Ishikawa (cell line): ENCODE measurements around the gene SHKBP1.

Experiments used
- CEBPB ChIP-seq: IDR thresholded peaks from 2 replicates; pipeline ENCODE4 v1.6.1; 2012
- CREB1 ChIP-seq: IDR thresholded peaks from 2 replicates; pipeline ENCODE4 v1.6.1; 2012; ENCODE audit warnings: low read depth
- EGR1 ChIP-seq: IDR thresholded peaks from 2 replicates; pipeline ENCODE4 v1.6.1; 2012
- EP300 ChIP-seq: IDR thresholded peaks from 2 replicates; pipeline ENCODE4 v1.6.1; 2012; ENCODE audit warnings: borderline replicate concordance
- FOXM1 ChIP-seq: IDR thresholded peaks from 2 replicates; pipeline ENCODE4 v1.6.1; 2012; ENCODE audit warnings: low read depth, borderline replicate concordance
- MAX ChIP-seq: IDR thresholded peaks from 2 replicates; pipeline ENCODE4 v1.6.1; 2012
- NFIC ChIP-seq: IDR thresholded peaks from 2 replicates; pipeline ENCODE4 v1.6.1; 2012
- RAD21 ChIP-seq: IDR thresholded peaks from 2 replicates; pipeline ENCODE4 v1.6.1; 2012; ENCODE audit warnings: low read depth
- REST ChIP-seq: IDR thresholded peaks from 2 replicates; pipeline ENCODE4 v1.6.1; 2012; ENCODE audit warnings: low read depth, mild to moderate bottlenecking
- TAF1 ChIP-seq: IDR thresholded peaks from 2 replicates; pipeline ENCODE4 v1.6.1; 2012; ENCODE audit warnings: low read depth, mild to moderate bottlenecking
- TCF12 ChIP-seq: IDR thresholded peaks from 2 replicates; pipeline ENCODE4 v1.6.1; 2012; ENCODE audit warnings: low read depth
- TEAD4 ChIP-seq: IDR thresholded peaks from 2 replicates; pipeline ENCODE4 v1.6.1; 2012
- USF1 ChIP-seq: IDR thresholded peaks from 2 replicates; pipeline ENCODE4 v1.6.1; 2012
- YY1 ChIP-seq: IDR thresholded peaks from 2 replicates; pipeline ENCODE4 v1.6.1; 2012; ENCODE audit warnings: low read depth
- ZBTB7A ChIP-seq: IDR thresholded peaks from 2 replicates; pipeline ENCODE4 v1.6.1; 2012; ENCODE audit warnings: low read depth

Gene SHKBP1

GRCh38 chr19:40555978-40556689 is 20.5 kb upstream of the SHKBP1 start:
- TF ChIP-seq NFIC: no peak
- no peak for TF ChIP-seq FOXM1
- TF ChIP-seq CREB1: no peak
- no peak for TF ChIP-seq TEAD4

- TF ChIP-seq MAX (no peak), TAF1 (no peak), RAD21 (no peak), YY1 (no peak), ZBTB7A (no peak)
These were observed 19.6 kb upstream of the SHKBP1 start for GRCh38 chr19:40556953-40557530.

GRCh38 chr19:40559394-40559793 is 17.3 kb upstream of the SHKBP1 start:
- TF ChIP-seq NFIC (no peak), EP300 (no peak), CREB1 (no peak), RAD21 (no peak), TEAD4 (no peak), TAF1 (no peak), TCF12 (no peak), YY1 (no peak)

GRCh38 chr19:40560092-40560507 is 16.6 kb upstream of the SHKBP1 start:
- TF ChIP-seq TEAD4 (no peak), ZBTB7A (no peak), NFIC (no peak), MAX (no peak), CEBPB (no peak), RAD21 (no peak), EGR1 (no peak), FOXM1 (no peak), YY1 (no peak)

- TF ChIP-seq USF1: no peak
- no peak for TF ChIP-seq EP300
- TF ChIP-seq EGR1: no peak
- no peak for TF ChIP-seq CREB1
- TF ChIP-seq FOXM1: no peak
- TF ChIP-seq CEBPB: no peak
- no peak for TF ChIP-seq YY1
- TF ChIP-seq MAX: no peak
- no peak for TF ChIP-seq TAF1
- no peak for TF ChIP-seq TEAD4
- no peak for TF ChIP-seq RAD21
- TF ChIP-seq REST: no peak
- TF ChIP-seq NFIC: no peak
- TF ChIP-seq TCF12: no peak
- no peak for TF ChIP-seq ZBTB7A
These were observed 14.7 kb upstream of the SHKBP1 start for GRCh38 chr19:40561947-40562346.

GRCh38 chr19:40565355-40565754 is 11.3 kb upstream of the SHKBP1 start:
- TF ChIP-seq NFIC (no peak), RAD21 (no peak), TCF12 (no peak), ZBTB7A (no peak), FOXM1 (no peak)

- TF ChIP-seq TEAD4 (no peak), MAX (no peak), YY1 (no peak), TAF1 (no peak), CREB1 (no peak)
These were observed 10.7 kb upstream of the SHKBP1 start for GRCh38 chr19:40565910-40566495.
